NB4 (cell line): ENCODE measurements around the gene SURF2.

Experiments
- POLR2A ChIP-seq: IDR thresholded peaks from 2 replicates; pipeline ENCODE4 v1.6.1; 2011; ENCODE audit warnings: mild to moderate bottlenecking; ENCODE audit not compliant: insufficient read length; ENCODE audit errors: extremely low read depth
- TF ChIP-seq, protein P1 (sequence below): IDR thresholded peaks from one replicate; pipeline ENCODE4 v1.5.1; 2012; ENCODE audit warnings: low read depth, low read length
- TF ChIP-seq, protein P2 (sequence below): IDR thresholded peaks from 2 replicates; pipeline ENCODE4 v1.6.1; 2011; ENCODE audit warnings: low read depth, low read length

DNA sequence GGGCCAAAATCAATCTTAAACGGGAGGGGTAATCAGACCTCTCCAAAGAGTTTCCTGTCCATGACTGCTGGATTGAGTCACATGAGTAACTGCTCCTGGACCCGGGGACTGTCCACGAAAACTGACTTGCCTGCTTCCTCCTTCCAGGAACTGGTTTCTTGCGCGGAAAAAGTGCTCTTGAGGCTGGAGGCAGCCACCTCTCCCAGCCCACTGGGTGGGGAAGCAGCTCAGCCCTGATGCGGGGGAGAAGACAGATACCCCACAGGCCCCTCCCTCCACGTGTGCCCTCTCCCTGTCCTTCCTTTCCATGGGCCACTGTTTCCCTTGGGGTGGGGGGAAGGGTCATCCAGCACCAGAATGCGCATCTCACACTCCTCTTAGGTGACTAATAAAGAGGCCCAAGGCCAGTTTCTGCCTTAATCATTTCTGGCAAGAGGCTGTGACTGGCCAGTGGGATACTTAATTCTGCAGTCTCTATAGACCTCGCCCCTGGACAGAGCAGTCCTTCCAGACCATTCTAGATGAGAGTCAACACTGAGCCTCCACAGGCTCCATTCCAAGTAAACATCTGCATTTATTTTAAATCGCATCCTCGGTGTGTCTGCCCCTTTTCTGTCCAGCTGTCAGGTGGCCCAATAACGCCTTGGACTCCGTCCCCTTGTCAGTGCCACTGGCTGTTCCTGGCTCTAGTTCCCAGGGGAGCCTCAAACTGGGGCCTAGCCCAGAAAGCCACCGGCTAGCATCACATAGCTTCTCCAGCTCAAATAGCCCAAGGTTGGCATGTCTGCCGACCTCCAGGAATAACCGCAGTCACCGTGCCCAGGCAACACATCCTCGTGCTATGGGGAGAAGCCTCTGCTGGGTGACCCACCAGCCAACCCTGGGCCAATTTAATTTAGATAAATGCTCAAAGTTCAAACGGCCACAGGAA is 49.4 kb downstream of the SURF2 start:
- TF ChIP-seq, protein P1, sequence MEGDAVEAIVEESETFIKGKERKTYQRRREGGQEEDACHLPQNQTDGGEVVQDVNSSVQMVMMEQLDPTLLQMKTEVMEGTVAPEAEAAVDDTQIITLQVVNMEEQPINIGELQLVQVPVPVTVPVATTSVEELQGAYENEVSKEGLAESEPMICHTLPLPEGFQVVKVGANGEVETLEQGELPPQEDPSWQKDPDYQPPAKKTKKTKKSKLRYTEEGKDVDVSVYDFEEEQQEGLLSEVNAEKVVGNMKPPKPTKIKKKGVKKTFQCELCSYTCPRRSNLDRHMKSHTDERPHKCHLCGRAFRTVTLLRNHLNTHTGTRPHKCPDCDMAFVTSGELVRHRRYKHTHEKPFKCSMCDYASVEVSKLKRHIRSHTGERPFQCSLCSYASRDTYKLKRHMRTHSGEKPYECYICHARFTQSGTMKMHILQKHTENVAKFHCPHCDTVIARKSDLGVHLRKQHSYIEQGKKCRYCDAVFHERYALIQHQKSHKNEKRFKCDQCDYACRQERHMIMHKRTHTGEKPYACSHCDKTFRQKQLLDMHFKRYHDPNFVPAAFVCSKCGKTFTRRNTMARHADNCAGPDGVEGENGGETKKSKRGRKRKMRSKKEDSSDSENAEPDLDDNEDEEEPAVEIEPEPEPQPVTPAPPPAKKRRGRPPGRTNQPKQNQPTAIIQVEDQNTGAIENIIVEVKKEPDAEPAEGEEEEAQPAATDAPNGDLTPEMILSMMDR = no peak
- TF ChIP-seq, protein P2, sequence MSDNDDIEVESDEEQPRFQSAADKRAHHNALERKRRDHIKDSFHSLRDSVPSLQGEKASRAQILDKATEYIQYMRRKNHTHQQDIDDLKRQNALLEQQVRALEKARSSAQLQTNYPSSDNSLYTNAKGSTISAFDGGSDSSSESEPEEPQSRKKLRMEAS = no peak
- no peak for TF ChIP-seq POLR2A
